Stimulated activated CD4-positive, alpha-beta T cell treated with anti-CD3 and anti-CD28 coated beads, Interleukin-15, amount 100 ng/mL, for 1 hour (primary cell): Measurements from ENCODE around the gene MYBPC3.
A peak's percentile ranks its signal among the peaks of the same experiment; 100 is the strongest.

Experiments
- DNase-seq, 2 donors: peaks; one replicate each; pipeline ENCODE4 v3.0.0-alpha.2; 2020; ENCODE audit warnings: low read depth in 1 of 2, low spot score in 1 of 2

The MYBPC3 gene

GRCh38 chr11:47352556-47352955 lies at the start of gene MYBPC3:
MYBPC3 (minus strand) TSS chr11:47352702; CDS start chr11:47352647, 55 bp downstream.
- DNase-seq = no peak

GRCh38 chr11:47400768-47401279 lies 48.3 kb upstream of the MYBPC3 start:
- no peak for DNase-seq

GRCh38 chr11:47399860-47400767 lies 47.6 kb upstream of the MYBPC3 start:
- no peak for DNase-seq

- DNase-seq = no peak
Measured at GRCh38 chr11:47398551-47398950, 46.0 kb upstream of the MYBPC3 start.

GRCh38 chr11:47398011-47398410 lies 45.5 kb upstream of the MYBPC3 start:
- DNase-seq = no peak

- no peak for DNase-seq
Measured at GRCh38 chr11:47396049-47396320, 43.5 kb upstream of the MYBPC3 start.

- no peak for DNase-seq
Measured at GRCh38 chr11:47395223-47396048, 42.9 kb upstream of the MYBPC3 start.

- DNase-seq = peak in 1 of 2 donors; percentile 31
Measured at GRCh38 chr11:47394322-47395222, 42.1 kb upstream of the MYBPC3 start.

GRCh38 chr11:47394050-47394321 lies 41.5 kb upstream of the MYBPC3 start:
- DNase-seq = no peak

GRCh38 chr11:47393163-47394049 lies 40.9 kb upstream of the MYBPC3 start:
- DNase-seq = no peak

- no peak for DNase-seq
Measured at GRCh38 chr11:47392546-47393162, 40.2 kb upstream of the MYBPC3 start.

- DNase-seq = no peak
Measured at GRCh38 chr11:47391711-47392432, 39.4 kb upstream of the MYBPC3 start.

- DNase-seq = no peak
Measured at GRCh38 chr11:47391077-47391583, 38.6 kb upstream of the MYBPC3 start.

- DNase-seq = no peak
Measured at GRCh38 chr11:47390422-47390760, 37.9 kb upstream of the MYBPC3 start.

GRCh38 chr11:47389577-47390421 lies 37.3 kb upstream of the MYBPC3 start:
- no peak for DNase-seq

GRCh38 chr11:47388697-47389576 lies 36.4 kb upstream of the MYBPC3 start:
- DNase-seq = no peak
